Aorta (tissue), 5 donors: ENCODE measurements around the gene NAP1L1. TPM values are rescaled to one million over a fixed set of nuclear protein-coding genes. Genes with fewer than 3 reads are reported as not detected.

Source experiments
- ATAC-seq: fragments of 200-7000 bp; cut with Tn5 transposase; one replicate; pipeline ENCODE4 v1.9.1; 2022; ENCODE audit warnings: moderate library complexity; ENCODE audit not compliant: low FRiP score
- DNase-seq, 2 donors: peaks; one replicate each; pipeline ENCODE4 v3.0.0-alpha.2; 2020
- H3K27ac ChIP-seq, 2 donors: one replicate each; pipeline ENCODE4 v1.5.1; 2013; ENCODE audit warnings: low read length in 2 of 2, mild to moderate bottlenecking in 2 of 2, moderate library complexity in 2 of 2, control low read depth in 1 of 2, inconsistent platforms in 1 of 2, low read depth in 1 of 2
- H3K27me3 ChIP-seq, 2 donors: one replicate each; pipeline ENCODE4 v1.6.1; 2013; ENCODE audit warnings: control low read depth in 1 of 2, low read length in 1 of 2, mild to moderate bottlenecking in 1 of 2, moderate library complexity in 1 of 2; ENCODE audit not compliant: insufficient read depth in 2 of 2, control insufficient read depth in 1 of 2
- H3K36me3 ChIP-seq, 2 donors: one replicate each; pipeline ENCODE4 v1.6.1; 2013; ENCODE audit warnings: control low read depth in 1 of 2, low read length in 1 of 2, mild to moderate bottlenecking in 1 of 2; ENCODE audit not compliant: insufficient read depth in 2 of 2, control insufficient read depth in 1 of 2
- H3K4me1 ChIP-seq, 2 donors: one replicate each; pipeline ENCODE4 v1.6.1; 2013; ENCODE audit warnings: low read length in 2 of 2, control low read depth in 1 of 2, mild to moderate bottlenecking in 1 of 2, moderate library complexity in 1 of 2; ENCODE audit not compliant: insufficient read depth in 2 of 2, control insufficient read depth in 1 of 2
- H3K4me3 ChIP-seq, 2 donors: one replicate each; pipeline ENCODE4 v1.5.1; 2013; ENCODE audit warnings: low read length in 2 of 2, control low read depth in 1 of 2, mild to moderate bottlenecking in 1 of 2
- H3K9me3 ChIP-seq: one replicate; pipeline ENCODE4 v1.6.1; 2013; ENCODE audit warnings: mild to moderate bottlenecking, low read length; ENCODE audit not compliant: control insufficient read depth
- WGBS, 2 donors: extraction: QIAGEN DNeasy Blood & Tissue Kit; methylation state at CpG; one replicate each; pipeline ENCODE4 v1.1.7; 2013; 5-methylcytosine and 5-hydroxymethylcytosine counted together
- intact Hi-C, 2 donors: fragments of 100-400 bp; cut with DNase I; formaldehyde crosslinking; loops; one replicate each; pipeline versions ENCODE4 v1.14.2 to v1.15.0; 2022
- polyA plus RNA-seq, 2 donors: library from polyadenylated mRNA; stranded (reverse); fragments of 200-250 nt; gene quantifications; one replicate each; pipeline ENCODE4 v1.2.3, GENCODE V29; 2013
- total RNA-seq, 2 donors: library from RNA; stranded (reverse); fragmentation: NEBNext Ultra II Directional; extraction: Animal tissue kit (Norgen Biotek cat#: 25700); gene quantifications; one replicate each; pipeline ENCODE4 v1.2.1, GENCODE V29; 2021
- donor health status: healthy with polysubstance abuse.
- donor health status: Bipolar disorder and iron deficiency.
- donor health status: DM: no; HTN: no; CAD: no.
- donor health status: DM: no; HTN: no; CAD: no.
- donor health status: DM: yes; HTN: yes; CAD: no.

The NAP1L1 gene
- total and polyA plus RNA-seq, 4 donors = 312 to 668 (median 346) TPM

DNA sequence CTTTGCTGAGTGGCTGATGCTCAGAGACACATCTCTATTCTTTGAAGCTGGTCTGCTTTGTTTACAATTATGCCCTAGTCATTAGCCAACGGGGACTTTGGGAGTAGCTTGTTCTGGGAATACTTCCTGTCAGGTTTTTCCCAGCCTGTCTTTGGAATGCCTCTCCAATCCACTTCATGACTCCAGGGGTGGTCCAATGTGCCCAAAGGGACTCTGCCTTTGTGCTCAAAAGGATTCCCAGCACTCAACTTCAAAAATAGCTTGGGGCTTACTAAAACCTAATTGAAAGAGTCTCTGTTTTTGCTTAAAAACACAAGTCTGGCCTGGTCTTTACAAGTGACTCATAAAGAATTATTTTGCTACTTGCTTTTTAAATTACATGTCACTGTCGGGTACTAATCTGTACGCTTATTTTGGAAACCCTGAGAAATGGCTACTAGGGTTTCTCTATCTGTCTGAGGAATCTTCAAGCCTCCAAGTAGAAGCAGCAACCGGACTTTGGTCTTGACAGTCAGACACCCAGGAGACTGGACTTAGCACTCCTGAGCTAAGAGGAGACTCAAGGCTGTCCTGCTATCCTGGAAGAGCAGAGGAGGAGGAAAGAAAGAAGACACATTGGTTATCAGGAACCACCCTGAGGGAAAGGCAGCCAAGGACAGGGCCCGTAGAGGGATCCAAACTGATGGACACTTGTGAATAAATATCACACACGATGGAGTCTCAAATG, 73.6 kb downstream of the NAP1L1 start:
- intact Hi-C loops = no loop called here
- Histone ChIP-seq H3K36me3 (no peaks in the 10 kb centered on the region), H3K4me3 (no peak overlapping the region), H3K9me3 (no peaks in the 10 kb centered on the region), H3K4me1 (no peaks in the 10 kb centered on the region), H3K27me3 (no peaks in the 10 kb centered on the region), H3K27ac (no peak overlapping the region)
- DNase-seq (no peak), ATAC-seq (no peak)
- 79% methylated on average over 6 of the region's 6 CpGs for WGBS, 2 donors

DNA sequence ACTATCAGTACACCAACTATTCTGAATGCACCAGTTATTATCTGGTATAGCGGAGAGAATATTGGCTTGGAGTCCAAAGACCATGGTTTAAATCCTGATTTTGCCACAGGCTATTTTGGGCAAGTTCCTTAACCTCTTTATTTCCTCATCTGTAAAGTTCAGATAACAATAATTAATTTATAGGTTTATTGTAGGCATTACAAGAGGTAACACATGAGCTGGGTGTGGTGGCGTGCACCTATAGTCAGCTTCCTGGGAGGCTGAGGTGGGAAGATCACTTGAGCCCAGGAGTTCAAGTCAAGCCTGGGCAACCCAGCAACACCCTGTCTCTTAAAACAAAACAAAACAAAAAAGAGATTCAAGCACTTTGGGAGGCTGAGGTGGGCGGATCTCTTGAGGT, 76.1 kb downstream of the NAP1L1 start:
- Histone ChIP-seq H3K36me3 (no peaks in the 10 kb centered on the region), H3K27ac (no peak overlapping the region), H3K4me3 (no peak overlapping the region), H3K9me3 (no peaks in the 10 kb centered on the region), H3K27me3 (no peaks in the 10 kb centered on the region), H3K4me1 (no peaks in the 10 kb centered on the region)
- intact Hi-C loops = no loop called here
- no peak for DNase-seq
- no peak for ATAC-seq
- 90 to 95% methylated on average over 3 of the region's 3 CpGs for WGBS, 2 donors

DNA sequence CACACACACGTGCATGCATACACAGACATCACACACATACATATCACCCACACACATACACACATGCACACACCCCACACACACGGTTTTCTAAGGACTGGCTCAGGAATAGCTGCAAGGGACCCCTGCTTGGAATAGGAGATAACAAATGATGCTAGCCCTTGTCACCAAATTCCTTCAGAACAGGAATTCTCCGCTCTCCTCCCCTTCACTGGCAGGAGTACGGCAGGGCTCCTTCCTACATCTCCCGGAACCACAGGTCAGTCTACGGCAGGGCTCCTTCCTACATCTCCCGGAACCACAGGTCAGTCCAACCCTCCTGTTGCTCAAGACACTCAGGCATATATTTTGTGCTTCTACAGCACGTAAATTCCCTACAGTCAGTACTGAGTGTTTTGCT, 76.8 kb downstream of the NAP1L1 start:
- DNase-seq = no peak
- intact Hi-C loops = no loop called here
- H3K4me1 ChIP-seq = no peaks in the 10 kb centered on the region
- 75 to 83% methylated on average over 8 of the region's 8 CpGs for WGBS, 2 donors
- H3K27me3 ChIP-seq = no peaks in the 10 kb centered on the region
- no peak overlapping the region for H3K4me3 ChIP-seq
- no peak overlapping the region for H3K27ac ChIP-seq
- H3K9me3 ChIP-seq = no peaks in the 10 kb centered on the region
- no peaks in the 10 kb centered on the region for H3K36me3 ChIP-seq
- ATAC-seq = no peak

DNA sequence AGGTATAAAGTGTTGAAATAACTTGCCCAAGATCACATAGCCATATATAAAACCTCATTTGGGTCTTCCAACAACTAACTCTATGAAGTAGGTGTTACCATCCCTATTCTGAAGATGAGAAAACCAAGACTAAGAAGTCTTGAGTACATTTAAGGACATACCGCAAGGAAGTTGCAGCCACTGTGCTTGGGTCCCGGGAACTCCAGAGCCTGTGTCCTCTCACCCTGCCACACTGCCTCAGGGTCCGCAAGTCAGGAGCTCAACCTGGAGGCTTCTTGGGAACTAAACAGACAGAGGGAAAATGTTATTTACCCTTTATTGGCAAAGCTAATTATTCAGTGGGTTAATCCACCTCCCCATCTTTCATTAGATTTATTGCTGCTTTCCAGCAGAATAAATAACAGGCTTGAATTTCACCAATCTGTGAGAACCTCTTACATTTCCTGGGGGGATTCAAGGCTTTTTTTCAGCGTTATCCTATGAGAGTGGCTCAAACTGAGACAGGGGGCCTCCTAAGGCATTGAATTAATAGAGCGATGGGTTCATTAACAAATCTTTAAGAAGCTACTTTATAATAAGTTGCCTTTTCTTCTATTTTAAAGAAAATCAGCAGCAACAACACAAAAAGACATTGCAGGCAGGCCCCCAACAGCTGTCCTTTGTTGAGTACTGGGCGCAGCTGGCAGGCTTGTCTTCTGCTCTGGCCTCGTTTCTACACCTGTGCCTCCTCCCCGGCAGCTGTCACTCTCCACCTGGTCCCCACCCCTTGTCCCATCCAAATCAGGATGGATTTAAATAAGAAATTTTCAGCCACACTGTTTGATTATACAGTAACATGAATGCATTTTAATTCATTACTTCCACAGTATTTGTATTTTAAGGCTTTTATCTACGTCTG, 78.2 kb downstream of the NAP1L1 start:
- intact Hi-C loops = no loop called here

DNA sequence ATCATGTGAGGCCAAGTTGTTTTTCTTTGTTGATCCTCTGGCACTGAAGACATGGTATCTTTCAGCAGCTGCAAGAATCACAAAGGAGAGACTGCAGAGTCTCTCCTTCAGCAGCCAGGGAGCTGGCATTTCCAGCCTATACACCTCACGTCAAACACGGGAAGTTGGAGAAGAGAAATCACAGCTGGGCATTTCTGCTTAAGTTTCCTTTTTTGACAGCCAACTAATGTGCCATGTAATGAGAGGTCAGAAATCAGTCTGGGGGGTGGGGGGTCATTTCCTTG, 81.2 kb downstream of the NAP1L1 start:
- intact Hi-C loops = no loop called here
- H3K27ac ChIP-seq = no peak overlapping the region
- no peak for ATAC-seq
- H3K36me3 ChIP-seq = no peaks in the 10 kb centered on the region
- no peaks in the 10 kb centered on the region for H3K9me3 ChIP-seq
- H3K27me3 ChIP-seq = no peaks in the 10 kb centered on the region
- H3K4me1 ChIP-seq = no peaks in the 10 kb centered on the region
- no peak for DNase-seq
- WGBS, 2 donors = 57 to 74% methylated on average over 2 of the region's 2 CpGs
- no peak overlapping the region for H3K4me3 ChIP-seq

More for the DNA sequence above, 78.2 kb downstream of the NAP1L1 start:
- ATAC-seq (no peak), DNase-seq (no peak)
- no peak overlapping the region for H3K27ac ChIP-seq
- no peaks in the 10 kb centered on the region for H3K27me3 ChIP-seq
- no peak overlapping the region for H3K4me3 ChIP-seq
- H3K9me3 ChIP-seq = no peaks in the 10 kb centered on the region
- no peaks in the 10 kb centered on the region for H3K36me3 ChIP-seq
- WGBS, 2 donors = 88 to 90% methylated on average over 9 of the region's 9 CpGs
- H3K4me1 ChIP-seq = no peaks in the 10 kb centered on the region

DNA sequence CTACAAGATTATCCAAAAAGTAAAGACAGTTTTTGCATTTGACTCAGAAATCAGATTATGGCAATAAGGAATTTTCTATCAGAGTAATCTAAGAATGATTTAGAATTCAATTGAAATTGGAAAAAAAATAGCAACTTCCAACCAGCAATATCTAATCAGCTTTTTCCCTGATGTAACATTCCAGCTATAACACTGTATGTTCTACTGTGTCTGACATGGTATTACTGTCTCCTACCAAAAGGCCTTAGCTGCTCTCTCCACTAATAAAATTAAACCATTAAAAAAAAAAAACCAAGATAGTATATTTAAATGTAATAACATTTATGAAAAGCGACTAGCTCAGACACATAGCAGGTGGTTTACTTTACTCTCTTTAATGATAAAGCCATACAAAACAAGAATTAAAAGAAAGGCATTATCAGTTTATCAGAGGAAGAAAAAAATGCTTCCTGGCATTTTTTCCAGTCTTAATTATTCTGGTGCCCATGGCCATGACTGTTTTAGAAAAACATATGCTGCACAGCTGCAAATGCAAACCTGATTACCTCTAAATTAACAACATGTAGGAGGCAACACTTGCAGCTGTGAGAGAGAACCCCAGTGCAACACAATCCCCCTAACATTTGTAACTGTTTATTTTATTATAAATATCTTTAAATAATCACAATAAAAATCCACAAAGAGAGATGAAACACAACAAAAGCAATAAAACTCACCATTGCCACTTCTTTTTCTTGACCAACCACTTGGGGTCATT, 81.7 kb downstream of the NAP1L1 start:
- no peak for ATAC-seq
- intact Hi-C loops = no loop called here
- Histone ChIP-seq H3K36me3 (no peaks in the 10 kb centered on the region), H3K4me3 (no peak overlapping the region), H3K27me3 (no peaks in the 10 kb centered on the region), H3K4me1 (no peaks in the 10 kb centered on the region), H3K27ac (no peak overlapping the region), H3K9me3 (no peaks in the 10 kb centered on the region)
- WGBS, 2 donors = 80% methylated on average over 1 of the region's 1 CpG
- DNase-seq = no peak

DNA sequence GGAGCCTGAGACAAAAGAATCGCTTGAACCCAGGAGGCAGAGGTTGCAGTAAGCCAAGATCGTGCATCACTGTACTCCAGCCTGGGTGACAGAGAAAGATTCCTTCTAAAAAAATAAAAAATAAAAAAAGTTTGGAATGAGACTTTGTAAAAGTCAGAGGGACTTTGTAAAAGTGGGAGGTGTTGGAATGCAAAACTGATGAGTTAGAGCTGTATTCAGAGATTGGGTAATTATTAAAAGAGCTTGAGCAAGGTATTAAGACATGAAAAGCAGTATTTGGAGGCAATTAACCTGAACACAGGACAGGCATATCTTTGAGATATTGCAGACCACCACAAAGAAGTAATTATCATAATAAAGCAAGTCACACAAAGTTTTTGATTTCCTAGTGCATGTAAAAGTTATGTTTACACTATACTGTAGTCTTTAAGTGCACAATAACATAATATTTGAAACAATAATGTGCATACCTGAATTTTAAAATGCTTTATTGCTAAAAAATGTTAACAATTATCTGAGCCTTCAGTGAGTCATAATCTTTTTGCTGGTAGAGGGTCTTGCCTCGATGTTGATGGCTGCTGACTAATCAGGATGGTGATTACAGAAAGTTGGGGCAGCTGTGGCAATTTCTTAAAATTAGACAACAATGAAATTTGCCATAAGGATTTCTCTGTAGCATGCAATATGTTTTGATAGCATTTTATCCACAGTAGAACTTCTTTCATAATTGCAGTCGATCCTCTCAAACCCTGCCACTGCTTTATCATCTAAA, 86.0 kb downstream of the NAP1L1 start:
- H3K27me3 ChIP-seq = no peaks in the 10 kb centered on the region
- no peak for ATAC-seq
- no peaks in the 10 kb centered on the region for H3K9me3 ChIP-seq
- H3K27ac ChIP-seq = no peak overlapping the region
- peaks cover 0 to 2% of the 10 kb centered on the region in 2 donors for H3K4me1 ChIP-seq
- WGBS, 2 donors = 81 to 82% methylated on average over 4 of the region's 4 CpGs
- no peaks in the 10 kb centered on the region for H3K36me3 ChIP-seq
- no peak overlapping the region for H3K4me3 ChIP-seq
- DNase-seq = no peak
- intact Hi-C loops = no loop called here

DNA sequence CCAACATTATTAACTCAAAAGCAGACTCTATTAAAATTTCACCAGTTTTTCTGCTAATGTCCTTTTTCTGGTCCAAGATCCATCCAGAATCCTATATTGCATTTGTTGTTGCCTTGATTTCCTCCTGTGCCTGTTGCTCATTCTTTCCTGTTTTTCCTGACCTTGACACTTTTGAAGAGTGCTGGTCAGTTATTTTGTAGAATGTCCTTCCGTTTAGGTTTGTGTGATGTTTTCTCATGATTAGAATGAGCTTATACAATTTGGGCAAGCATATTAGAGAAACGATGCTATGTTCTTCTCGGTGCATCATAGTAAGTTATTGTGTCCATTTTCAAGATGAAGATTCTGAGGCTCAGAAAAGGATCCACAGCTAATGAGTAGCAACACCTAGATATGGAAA, 86.8 kb downstream of the NAP1L1 start:
- Histone ChIP-seq H3K9me3 (no peaks in the 10 kb centered on the region), H3K36me3 (no peaks in the 10 kb centered on the region), H3K27me3 (no peaks in the 10 kb centered on the region), H3K4me3 (no peak overlapping the region), H3K27ac (no peak overlapping the region), H3K4me1 (peaks cover 0 to 2% of the 10 kb centered on the region in 2 donors)
- ATAC-seq = no peak
- 73 to 77% methylated on average over 3 of the region's 3 CpGs for WGBS, 2 donors
- no peak for DNase-seq
- intact Hi-C loops = no loop called here
